Activated naive CD8-positive, alpha-beta T cell treated with anti-CD3 and anti-CD28 coated beads, Interleukin-2, amount 10 ng/mL, durations not matched to agents 7 days and 5 days (primary cell): Measurements from ENCODE around the gene HECTD4. TPM values are rescaled to one million over a fixed set of nuclear protein-coding genes. Genes with fewer than 3 reads are reported as not detected.
A peak's percentile ranks its signal among the peaks of the same experiment; 100 is the strongest.
"Not testable (repeated sequence)": the region's sequence is repeated elsewhere in the genome, so short reads cannot be mapped to it uniquely, and the experiment has no call there.

ENCODE experiments used
- ATAC-seq: fragments of 150-1000 bp; cut with Tn5 transposase; one replicate; pipeline ENCODE4 v1.10.0; 2021; ENCODE audit warnings: low read depth, moderate library complexity
- POLR2A ChIA-PET: fragments of 350-600 bp; sonication (Branson Sonifier 250); formaldehyde crosslinking; loops from one replicate; lab custom pipeline; 2021; ENCODE audit warnings: antibody characterized with exemption; lab: Charles Lee
- DNase-seq: peaks from one replicate; pipeline ENCODE4 v3.0.0; 2021
- H3K27ac Mint-ChIP-seq: one replicate; pipeline ENCODE4 v1.8.0; 2022; ENCODE audit warnings: mild to moderate bottlenecking, mixed read lengths
- H3K27me3 Mint-ChIP-seq: one replicate; pipeline ENCODE4 v1.8.0; 2022; ENCODE audit warnings: mild to moderate bottlenecking, moderate library complexity, mixed read lengths
- H3K36me3 Mint-ChIP-seq: one replicate; pipeline ENCODE4 v1.8.0; 2021; ENCODE audit warnings: mild to moderate bottlenecking, mixed read lengths
- H3K4me1 Mint-ChIP-seq: one replicate; pipeline ENCODE4 v1.8.0; 2021; ENCODE audit warnings: mixed read lengths
- H3K4me3 Mint-ChIP-seq: one replicate; pipeline ENCODE4 v1.8.0; 2022; ENCODE audit warnings: mild to moderate bottlenecking, moderate library complexity, mixed read lengths
- H3K9me3 Mint-ChIP-seq: one replicate; pipeline ENCODE4 v1.8.0; 2021; ENCODE audit warnings: mixed read lengths
- microRNA-seq: library from miRNA; unstranded; fragments of <30 nt; microRNA quantifications from one replicate; pipeline ENCODE4 v1.2.0, GENCODE V29; 2022
- total RNA-seq, 2 experiments: library from RNA; stranded (reverse); gene quantifications; one replicate each; pipeline ENCODE4 v1.2.3, GENCODE V29; 2021

The HECTD4 gene
- total RNA-seq, 2 experiments from 2014 or later = 45.8 to 47.0 TPM

DNA sequence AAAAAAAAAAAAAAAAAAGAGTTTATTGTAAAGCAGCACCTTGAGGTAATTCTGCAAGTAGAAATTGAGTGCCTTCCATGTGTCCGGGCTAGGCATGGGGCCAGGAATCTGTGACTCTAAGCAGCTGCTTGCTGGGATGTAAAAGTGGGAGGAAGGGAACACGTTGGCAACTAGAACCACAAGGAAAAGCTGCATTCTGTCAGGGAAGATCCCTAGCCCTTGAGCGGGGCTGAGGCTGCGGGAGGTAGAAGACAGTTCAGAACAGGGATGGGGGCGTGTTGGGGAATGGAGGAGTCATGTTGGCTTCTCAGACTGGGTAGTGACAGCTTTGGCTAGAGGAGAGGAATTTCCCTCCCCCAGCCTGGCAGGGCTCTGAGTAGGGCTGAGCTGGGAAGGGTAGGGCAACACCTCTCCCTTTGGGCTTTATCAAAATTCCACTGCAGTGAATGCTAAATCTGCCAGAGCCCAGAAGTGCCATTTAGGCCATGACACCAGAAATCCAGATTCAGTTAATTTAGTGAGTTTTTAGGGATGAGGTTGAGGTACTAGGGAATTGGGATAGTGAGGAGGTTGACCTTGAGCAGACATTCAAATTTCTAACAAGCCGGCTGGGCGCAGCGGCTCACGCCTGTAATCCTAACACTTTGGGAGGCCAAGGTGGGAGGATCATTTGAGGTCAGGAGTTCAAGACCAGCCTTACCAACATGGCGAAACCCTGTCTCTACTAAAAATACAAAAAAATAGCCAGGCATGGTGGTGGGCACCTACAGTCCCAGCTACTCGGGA is 260.3 kb downstream of the HECTD4 start:
- POLR2A ChIA-PET = interaction anchor here (0.7 to 2.8 kb wide), 2 partner anchors 13 to 38 kb away, joined by 6 to 15 read pairs; partner anchors contain the start of gene NAA25
- Mint-ChIP-seq H3K27me3 (peaks cover 7% of the 10 kb centered on the region), H3K9me3 (no peaks in the 10 kb centered on the region), H3K27ac (no peak overlapping the region), H3K36me3 (peaks cover under 1% of the 10 kb centered on the region), H3K4me1 (peaks cover 19% of the 10 kb centered on the region), H3K4me3 (no peak overlapping the region)
- no peak for ATAC-seq
- DNase-seq = no peak

DNA sequence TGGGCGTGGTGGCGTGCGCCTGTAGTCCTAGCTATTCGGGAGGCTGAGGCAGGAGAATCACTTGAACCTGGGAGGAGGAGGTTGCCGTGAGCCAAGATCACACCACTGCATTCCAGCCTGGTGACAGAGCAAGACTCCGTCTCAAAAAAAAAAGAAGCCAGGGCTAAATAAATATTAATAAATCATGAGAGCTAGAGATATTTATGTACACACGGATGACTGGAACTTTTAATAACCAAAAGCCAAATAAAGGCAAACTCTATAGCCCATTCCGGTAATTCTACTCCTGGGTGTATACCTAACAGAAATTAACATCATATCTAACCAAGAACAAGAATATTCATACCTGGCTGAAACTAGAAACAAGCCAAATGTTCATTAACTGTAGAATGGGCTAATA is 264.5 kb downstream of the HECTD4 start:
- Mint-ChIP-seq H3K4me3 (no peak overlapping the region), H3K27ac (no peak overlapping the region), H3K27me3 (peaks cover 7% of the 10 kb centered on the region), H3K4me1 (peaks cover 16% of the 10 kb centered on the region), H3K9me3 (no peaks in the 10 kb centered on the region), H3K36me3 (no peaks in the 10 kb centered on the region)
- DNase-seq (no peak), ATAC-seq (no peak)
- POLR2A ChIA-PET = interaction anchor here (0.8 to 4.8 kb wide), 2 partner anchors 8 to 9 kb away, joined by 5 to 58 read pairs; partner anchors contain the start of genes NAA25 and TRAFD1

DNA sequence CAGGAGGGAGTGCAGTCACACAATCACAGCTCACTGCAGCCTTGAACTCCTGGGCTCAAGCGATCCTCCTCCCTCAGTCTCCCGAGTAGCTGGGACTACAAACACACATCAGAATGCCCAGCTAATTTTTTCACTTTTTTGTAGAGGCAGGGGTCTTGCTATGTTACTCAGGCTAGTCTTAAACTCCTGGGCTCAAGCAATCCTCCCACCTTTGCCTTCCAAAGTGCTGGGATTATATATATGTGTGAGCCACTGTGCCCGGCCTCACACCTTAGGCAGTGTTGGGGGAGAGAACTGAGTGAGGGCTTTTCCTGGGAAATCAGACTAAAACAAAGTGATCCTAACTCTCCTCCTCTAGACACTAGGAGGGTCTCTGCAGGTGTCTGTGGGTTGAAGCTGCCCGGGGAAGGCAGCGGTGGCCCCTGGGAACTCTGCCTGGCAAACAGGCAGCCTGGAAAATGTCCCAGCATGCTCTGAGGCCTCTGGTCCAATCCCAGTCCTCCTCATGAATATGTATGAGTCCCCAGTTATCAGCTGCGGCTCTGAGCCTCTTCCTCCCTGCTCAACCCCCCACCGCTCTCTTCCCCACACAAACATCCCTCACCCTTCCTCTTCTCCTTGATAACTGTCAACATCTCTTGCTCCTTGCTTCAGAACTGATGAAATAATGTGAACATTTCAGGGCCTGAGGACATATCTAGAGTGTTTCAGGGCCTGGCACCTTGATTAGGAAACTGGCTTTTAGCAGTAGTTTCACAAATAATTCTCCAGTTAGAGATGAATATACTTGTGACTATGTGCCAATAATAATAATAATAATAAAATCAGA is 265.8 kb downstream of the HECTD4 start:
- ATAC-seq (peak; percentile 94), DNase-seq (peak; percentile 39)
- Mint-ChIP-seq H3K27ac (peak overlapping the region; percentile 86), H3K4me1 (peaks cover 16% of the 10 kb centered on the region), H3K27me3 (peaks cover 2% of the 10 kb centered on the region), H3K4me3 (peak overlapping the region; percentile 72), H3K36me3 (no peaks in the 10 kb centered on the region), H3K9me3 (no peaks in the 10 kb centered on the region)
- POLR2A ChIA-PET = interaction anchor here (0.6 to 4.8 kb wide), 5 partner anchors 8 to 274 kb away, joined by 3 to 58 read pairs (median 4); partner anchors contain the start of genes MAPKAPK5, NAA25 and TRAFD1

DNA sequence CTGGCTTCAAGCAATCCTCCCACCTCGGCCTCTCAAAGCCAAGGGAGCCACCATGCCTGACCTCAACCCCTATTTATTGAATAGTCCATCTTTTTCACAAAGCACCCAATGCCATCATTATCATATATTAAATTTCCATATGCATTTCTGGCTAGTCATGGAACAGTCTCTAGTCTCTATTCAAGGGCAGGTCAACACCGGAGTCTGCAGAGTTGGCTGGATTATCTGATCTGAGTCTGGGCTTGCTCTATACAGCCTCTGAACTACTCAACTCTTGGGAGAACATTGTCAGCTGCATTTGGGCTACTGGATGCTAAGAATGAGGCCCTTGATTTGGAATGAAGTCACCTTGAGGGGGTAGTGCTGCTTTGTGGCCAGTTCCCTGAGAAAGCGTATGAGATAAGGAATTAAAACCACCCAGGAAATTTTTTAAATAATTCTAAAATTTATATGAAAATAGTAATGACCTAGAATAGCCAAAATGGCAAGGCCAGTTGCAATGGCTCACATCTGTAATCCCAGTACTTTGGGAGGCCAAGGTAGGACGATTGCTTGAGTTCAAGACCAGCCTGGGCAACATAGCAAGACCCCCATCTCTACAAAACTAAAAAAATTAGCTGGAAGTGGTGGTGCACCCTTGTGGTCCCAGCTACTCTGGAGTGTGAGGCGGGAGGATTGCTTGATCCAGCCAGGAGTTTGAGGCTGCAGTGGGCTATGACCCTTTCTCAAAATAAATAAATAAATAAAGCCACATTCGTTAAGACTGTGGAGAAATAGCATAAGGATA is 266.8 kb downstream of the HECTD4 start:
- peaks cover 2% of the 10 kb centered on the region for H3K27me3 Mint-ChIP-seq
- DNase-seq (no peak), ATAC-seq (no peak)
- H3K4me1 Mint-ChIP-seq = peaks cover 14% of the 10 kb centered on the region
- no peak overlapping the region for H3K27ac Mint-ChIP-seq
- POLR2A ChIA-PET = interaction anchor here (0.6 to 4.8 kb wide), 3 partner anchors 11 to 364 kb away, joined by 3 to 58 read pairs (median 5); partner anchors contain the start of gene TRAFD1
- no peak overlapping the region for H3K4me3 Mint-ChIP-seq
- no peaks in the 10 kb centered on the region for H3K9me3 Mint-ChIP-seq
- H3K36me3 Mint-ChIP-seq = no peaks in the 10 kb centered on the region

DNA sequence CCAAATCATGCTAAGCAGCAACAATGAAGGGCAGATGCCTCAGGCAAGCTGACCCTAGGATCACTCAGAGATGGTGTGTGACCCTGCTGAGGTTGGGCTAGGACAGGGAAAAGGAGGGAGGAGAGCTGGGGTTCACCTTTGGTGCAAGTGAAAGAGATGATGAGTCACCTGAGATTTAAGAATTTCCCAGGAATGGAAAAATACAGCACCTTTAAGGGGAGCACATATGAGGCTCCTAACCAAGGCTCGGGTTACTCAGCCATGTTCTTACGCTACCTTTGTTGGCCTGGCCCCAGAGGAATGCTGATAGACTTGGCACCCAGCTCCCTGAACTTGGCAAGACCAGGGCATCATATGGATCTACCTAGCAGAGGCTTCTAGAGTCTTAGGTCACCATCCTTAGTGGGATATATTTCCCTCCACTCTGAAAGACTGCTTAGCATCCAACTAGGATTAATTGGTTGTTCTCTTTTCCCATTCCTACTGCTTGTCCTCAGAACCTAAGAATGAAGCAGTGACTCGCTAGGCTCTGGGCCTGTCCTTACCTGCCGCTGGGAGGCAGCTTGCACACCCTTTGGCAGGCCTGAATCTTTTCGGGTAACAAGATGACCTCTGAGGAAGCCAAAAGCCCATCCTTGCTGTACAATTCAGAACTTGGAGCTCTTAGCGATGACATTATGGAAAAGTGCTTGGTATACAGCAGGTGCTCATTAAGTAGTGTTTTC is 269.7 kb downstream of the HECTD4 start:
- no peak overlapping the region for H3K27ac Mint-ChIP-seq
- POLR2A ChIA-PET = interaction anchor here (2.1 kb wide), 1 partner anchor 13 kb away, joined by 17 read pairs; the partner anchor contains the start of gene TRAFD1

DNA sequence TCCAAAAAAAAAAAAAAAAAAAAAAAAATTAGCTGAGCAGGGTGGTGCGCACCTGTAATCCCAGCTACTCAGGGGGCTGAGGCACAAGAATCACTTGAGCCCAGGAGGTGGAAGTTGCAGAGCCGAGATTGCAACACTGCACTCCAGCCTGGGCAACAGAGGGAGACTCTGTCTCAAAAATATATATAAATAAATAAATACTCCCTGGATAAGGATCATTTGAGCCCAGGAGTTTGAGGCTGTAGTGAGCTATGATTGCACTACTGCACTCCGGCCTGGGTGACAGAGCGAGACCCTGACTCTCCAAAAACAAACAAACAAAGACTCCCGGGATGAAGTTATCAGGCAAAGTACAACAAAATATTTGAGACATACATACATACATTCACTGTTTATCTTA is 270.3 kb downstream of the HECTD4 start:
- ATAC-seq (no peak), DNase-seq (no peak)
- Mint-ChIP-seq H3K27ac (no peak overlapping the region), H3K36me3 (no peaks in the 10 kb centered on the region), H3K4me1 (peaks cover 17% of the 10 kb centered on the region), H3K9me3 (no peaks in the 10 kb centered on the region), H3K4me3 (no peak overlapping the region), H3K27me3 (no peaks in the 10 kb centered on the region)
- POLR2A ChIA-PET = interaction anchor here (2.1 kb wide), 1 partner anchor 14 kb away, joined by 17 read pairs; the partner anchor contains the start of gene TRAFD1

More for the DNA sequence above, 269.7 kb downstream of the HECTD4 start:
- Mint-ChIP-seq H3K4me1 (peaks cover 13% of the 10 kb centered on the region), H3K27me3 (no peaks in the 10 kb centered on the region), H3K4me3 (no peak overlapping the region), H3K9me3 (no peaks in the 10 kb centered on the region), H3K36me3 (no peaks in the 10 kb centered on the region)
- DNase-seq (no peak), ATAC-seq (no peak)

DNA sequence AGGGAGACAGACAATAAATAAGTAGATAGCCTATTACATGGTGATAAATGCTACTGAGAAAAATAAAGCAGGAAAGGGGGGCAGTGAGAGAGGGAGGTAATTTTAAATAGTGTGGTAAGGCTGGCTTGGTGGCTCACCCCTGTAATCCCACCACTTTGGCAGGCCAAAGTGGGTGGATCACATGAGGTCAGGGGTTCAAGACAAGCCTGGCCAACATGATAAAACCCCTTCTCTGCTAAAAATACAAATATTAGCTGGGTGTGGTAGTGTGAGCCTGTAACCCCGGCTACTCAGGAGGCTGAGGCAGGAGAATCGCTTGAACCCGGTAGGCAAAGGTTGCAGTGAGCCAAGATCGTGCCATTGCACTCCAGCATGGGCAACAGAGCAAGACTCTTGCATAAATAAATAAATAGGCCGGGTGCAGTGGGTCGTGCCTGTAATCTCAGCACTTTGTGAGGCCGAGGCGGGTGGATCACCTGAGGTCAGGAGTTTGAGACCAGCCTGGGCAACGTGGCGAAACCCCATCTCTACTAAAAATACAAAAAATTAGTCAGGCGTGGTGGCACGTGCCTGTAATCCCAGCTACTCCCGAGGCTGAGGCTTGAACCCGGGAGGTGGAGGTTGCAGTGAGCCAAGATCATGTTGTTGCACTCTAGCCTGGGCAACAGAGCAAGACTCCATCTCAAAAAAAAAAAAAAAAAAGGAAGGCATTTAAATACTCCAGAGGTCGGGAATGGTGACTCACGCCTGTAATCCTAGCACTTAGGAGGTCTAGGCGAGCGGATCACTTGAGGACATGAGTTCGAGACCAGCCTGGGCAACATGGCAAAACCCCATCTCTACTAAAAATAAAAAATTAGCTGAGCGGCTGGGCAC is 271.2 kb downstream of the HECTD4 start:
- H3K9me3 Mint-ChIP-seq, H3K36me3 Mint-ChIP-seq, H3K4me3 Mint-ChIP-seq, H3K27ac Mint-ChIP-seq, H3K27me3 Mint-ChIP-seq, DNase-seq, ATAC-seq: not testable (repeated sequence)
- POLR2A ChIA-PET = interaction anchor here (2.1 to 4.1 kb wide), 2 partner anchors 15 to 18 kb away, joined by 17 to 146 read pairs; partner anchors contain the start of gene TRAFD1
- peaks cover 16% of the 10 kb centered on the region for H3K4me1 Mint-ChIP-seq

Small RNA genes within 50 kb of the gene (microRNA-seq; reads per million reads assigned to microRNA genes)
- not detected for gene MIR6861

Other genes starting within 250 kb of the HECTD4 start
- gene RPL6, start 27.2 kb upstream of the HECTD4 start, total RNA-seq = 1,000 to 10,000 TPM; 1,069 to 1,087 TPM
- gene PTPN11, start 36.5 kb upstream of the HECTD4 start, total RNA-seq = 10 to 100 TPM; 82.3 to 82.7 TPM